ENCODE results near the gene SYNJ2BP. TPM values are rescaled to one million over a fixed set of nuclear protein-coding genes. Genes with fewer than 3 reads are reported as not detected.

SYNJ2BP gene
- total RNA-seq, 1 donor from 2014 or later, result 35.7 TPM

DNA sequence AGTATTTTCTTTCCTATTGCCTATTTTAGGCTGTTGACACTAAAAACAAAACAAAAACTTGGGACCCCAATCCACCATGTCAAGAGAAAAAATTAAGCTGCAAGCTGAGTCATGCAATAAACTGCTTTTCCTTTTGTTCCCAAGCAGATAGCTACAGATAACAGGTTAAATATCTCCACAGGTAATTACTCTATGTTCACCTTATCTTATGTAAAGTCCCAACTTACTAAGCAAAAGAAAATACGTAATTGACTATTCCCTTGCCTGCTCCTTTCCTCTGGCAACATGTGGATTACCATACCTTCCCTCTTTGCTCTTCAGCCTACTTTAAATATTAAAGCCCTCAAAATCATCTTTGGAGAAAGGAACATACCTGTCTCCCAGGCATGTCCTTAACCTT lies 38.2 kb downstream of the SYNJ2BP start:
- no peaks in the 10 kb centered on the region for H3K27me3 ChIP-seq (ENCODE audit: insufficient read depth, low read length)
- H3K4me2 ChIP-seq (ENCODE audit: low read length), result no peak overlapping the region
- no peaks in the 10 kb centered on the region for H4K20me1 ChIP-seq (ENCODE audit: insufficient read depth, low read length)
- FAIRE-seq (no peak), DNase-seq (ENCODE audit: low read depth) (no peak)
- no peaks in the 10 kb centered on the region for H3K4me1 ChIP-seq (ENCODE audit: insufficient read depth, low read length)
- peaks cover 4% of the 10 kb centered on the region for H3K36me3 Mint-ChIP-seq (ENCODE audit: low read depth, unreplicated experiment)
- H3K36me3 ChIP-seq (ENCODE audit: insufficient read depth, low read length), result no peaks in the 10 kb centered on the region
- H3K4me1 Mint-ChIP-seq (ENCODE audit: low read depth, unreplicated experiment), result peaks cover 3% of the 10 kb centered on the region
- H3K4me3 Mint-ChIP-seq (ENCODE audit: unreplicated experiment), result no peak overlapping the region
- no peak overlapping the region for H3K4me3 ChIP-seq (ENCODE audit: insufficient read depth, low read depth, low read length)
- no peak for TF ChIP-seq EZH2 (IDR thresholded peaks at IDR 0.05; ENCODE audit: insufficient read depth, low read length)
- TF ChIP-seq, protein P1, sequence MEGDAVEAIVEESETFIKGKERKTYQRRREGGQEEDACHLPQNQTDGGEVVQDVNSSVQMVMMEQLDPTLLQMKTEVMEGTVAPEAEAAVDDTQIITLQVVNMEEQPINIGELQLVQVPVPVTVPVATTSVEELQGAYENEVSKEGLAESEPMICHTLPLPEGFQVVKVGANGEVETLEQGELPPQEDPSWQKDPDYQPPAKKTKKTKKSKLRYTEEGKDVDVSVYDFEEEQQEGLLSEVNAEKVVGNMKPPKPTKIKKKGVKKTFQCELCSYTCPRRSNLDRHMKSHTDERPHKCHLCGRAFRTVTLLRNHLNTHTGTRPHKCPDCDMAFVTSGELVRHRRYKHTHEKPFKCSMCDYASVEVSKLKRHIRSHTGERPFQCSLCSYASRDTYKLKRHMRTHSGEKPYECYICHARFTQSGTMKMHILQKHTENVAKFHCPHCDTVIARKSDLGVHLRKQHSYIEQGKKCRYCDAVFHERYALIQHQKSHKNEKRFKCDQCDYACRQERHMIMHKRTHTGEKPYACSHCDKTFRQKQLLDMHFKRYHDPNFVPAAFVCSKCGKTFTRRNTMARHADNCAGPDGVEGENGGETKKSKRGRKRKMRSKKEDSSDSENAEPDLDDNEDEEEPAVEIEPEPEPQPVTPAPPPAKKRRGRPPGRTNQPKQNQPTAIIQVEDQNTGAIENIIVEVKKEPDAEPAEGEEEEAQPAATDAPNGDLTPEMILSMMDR (IDR thresholded peaks at IDR 0.05; ENCODE audit: insufficient read depth, low read depth, low read length), result no peak
- H3K27ac ChIP-seq (ENCODE audit: low read depth, low read length), result no peak overlapping the region
- H3K79me2 ChIP-seq (ENCODE audit: insufficient read depth, low read length), result no peaks in the 10 kb centered on the region
- H3K27ac Mint-ChIP-seq (ENCODE audit: unreplicated experiment), result no peak overlapping the region
- H3K9me3 Mint-ChIP-seq (ENCODE audit: unreplicated experiment), result no peaks in the 10 kb centered on the region
- H3K27me3 Mint-ChIP-seq (ENCODE audit: low read depth, unreplicated experiment), result no peaks in the 10 kb centered on the region
- H3K9ac ChIP-seq (ENCODE audit: low read length), result no peak overlapping the region
- no peaks in the 10 kb centered on the region for H3K9me3 ChIP-seq (ENCODE audit: insufficient read depth, low read depth, low read length)
- no peak overlapping the region for H2AFZ ChIP-seq (ENCODE audit: low read depth, low read length)

Other genes with a start within 250 kb of the SYNJ2BP start
- 0.45 and 0.89 TPM in 2 replicates for gene SLC8A3, start 228.1 kb downstream of the SYNJ2BP start, total RNA-seq
- gene COX16, start 57.4 kb downstream of the SYNJ2BP start, total RNA-seq, result 65.8 TPM in 2 replicates
- 0.94 and 1.1 TPM in 2 replicates for gene ADAM21, start 35.1 kb upstream of the SYNJ2BP start, total RNA-seq
- gene ADAM20, start 117.9 kb upstream of the SYNJ2BP start, total RNA-seq, result 0.95 and 1.3 TPM in 2 replicates
- 43.4 and 43.5 TPM in 2 replicates for gene MED6, start 183.6 kb upstream of the SYNJ2BP start, total RNA-seq
- gene TTC9, start 224.8 kb upstream of the SYNJ2BP start, total RNA-seq, result 6.9 and 8.4 TPM in 2 replicates

Measured in astrocyte (in vitro differentiated cells and primary cell).